ENCODE data around the gene PLAAT2.

DNA sequence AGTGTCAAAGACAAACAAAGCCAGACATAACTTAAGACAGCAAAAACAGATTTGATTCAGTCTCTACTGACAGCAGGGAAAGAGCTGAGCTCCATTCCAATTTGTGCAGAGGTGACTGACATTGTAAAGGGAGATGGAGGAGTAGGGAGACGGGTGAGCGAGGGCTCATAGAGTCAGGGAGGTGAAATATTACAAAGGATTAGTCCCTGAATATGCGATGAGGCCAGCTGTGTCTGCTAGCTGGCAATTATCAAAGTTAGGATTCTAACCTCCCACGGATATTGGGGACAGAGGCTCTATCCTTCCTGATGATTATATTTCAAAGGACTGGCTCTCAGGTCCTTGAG, 8.3 kb downstream of the PLAAT2 start:
- TF ChIP-seq TAF1 (IDR thresholded peaks at IDR 0.05; ENCODE audit: low read depth, low read length): no peak
- TF ChIP-seq POLR2A (IDR thresholded peaks at IDR 0.05; ENCODE audit: low read depth, low read length): no peak
- no peak for TF ChIP-seq POLR2AphosphoS5 (IDR thresholded peaks at IDR 0.05; ENCODE audit: low read depth, low read length)

Measured in GM12891 (cell line).